ENCODE results near the gene PPIP5K1.

PPIP5K1 gene

DNA sequence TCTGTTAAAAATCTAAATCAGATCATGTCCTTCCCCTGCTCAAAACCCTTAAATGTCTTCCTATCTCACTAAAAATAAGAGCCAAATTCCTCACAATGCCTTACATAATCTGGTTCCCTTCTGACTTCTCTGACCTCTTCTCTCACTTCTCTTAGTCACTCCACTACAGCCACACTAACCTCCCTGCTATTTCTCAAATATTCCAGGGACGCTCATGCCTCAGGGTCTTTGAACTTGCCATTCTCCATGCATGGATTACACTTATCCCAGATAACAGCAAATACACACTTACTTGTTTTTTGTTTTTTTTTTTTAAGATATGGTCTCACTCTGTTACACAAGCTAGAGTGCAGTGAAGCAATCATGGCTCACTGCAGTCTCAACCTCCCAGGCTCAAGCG lies 105.6 kb downstream of the PPIP5K1 start:
- no peaks in the 10 kb centered on the region for H3K9me3 ChIP-seq (ENCODE audit: severe bottlenecking)
- no peak for DNase-seq
- no peak overlapping the region for H3K27ac ChIP-seq
- no peak overlapping the region for H3K4me3 ChIP-seq (ENCODE audit: low read depth, low read length)
- no peak for TF ChIP-seq CTCF (IDR thresholded peaks at IDR 0.05; ENCODE audit: low read depth, low read length)
- peaks cover 77% of the 10 kb centered on the region for H3K36me3 ChIP-seq
- no peaks in the 10 kb centered on the region for H3K27me3 ChIP-seq (ENCODE audit: insufficient read depth, low read depth, severe bottlenecking)
